Muscle of arm (tissue), 12 donors: Measurements from ENCODE around the gene SHOC2. TPM values are rescaled to one million over a fixed set of nuclear protein-coding genes. Genes with fewer than 3 reads are reported as not detected.
"Not testable (repeated sequence)": the region's sequence is repeated elsewhere in the genome, so short reads cannot be mapped to it uniquely, and the experiment has no call there.

ENCODE experiments used
- DNase-seq: peaks from one replicate; pipeline ENCODE4 v3.0.0-alpha.2; 2013
- polyA plus RNA-seq, 12 donors: library from polyadenylated mRNA; unstranded; fragments of 120-200 nt; gene quantifications; one replicate each; pipeline ENCODE4 v1.2.1, GENCODE V29; 2013; ENCODE audit not compliant: insufficient read length in 12 of 12

The SHOC2 gene
- polyA plus RNA-seq, 12 donors: 30.6 to 37.7 (median 35.5) TPM; not detected in 1

DNA sequence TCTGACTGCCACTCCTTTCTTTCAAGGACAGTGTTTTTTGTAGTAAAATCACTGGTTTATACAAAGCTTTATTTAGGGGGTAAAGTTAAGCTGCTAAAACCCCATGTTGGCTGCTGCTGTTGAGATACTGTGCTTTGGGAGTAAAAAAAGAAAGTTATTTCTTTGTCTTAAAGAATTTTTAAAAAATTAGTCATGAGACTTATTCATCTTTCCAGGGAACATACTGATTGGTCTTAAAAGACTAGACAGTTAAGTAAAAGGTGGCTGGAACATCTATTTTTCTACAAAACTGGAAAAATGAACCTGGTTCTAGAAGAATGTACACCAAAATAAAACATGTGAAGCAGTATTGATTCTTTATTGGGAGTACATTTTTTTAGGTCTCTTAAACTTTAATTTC lies 21.0 kb upstream of the SHOC2 start:
- DNase-seq: no peak

GRCh38 chr10:110900983-110901382 lies 18.4 kb upstream of the SHOC2 start:
- no peak for DNase-seq

DNA sequence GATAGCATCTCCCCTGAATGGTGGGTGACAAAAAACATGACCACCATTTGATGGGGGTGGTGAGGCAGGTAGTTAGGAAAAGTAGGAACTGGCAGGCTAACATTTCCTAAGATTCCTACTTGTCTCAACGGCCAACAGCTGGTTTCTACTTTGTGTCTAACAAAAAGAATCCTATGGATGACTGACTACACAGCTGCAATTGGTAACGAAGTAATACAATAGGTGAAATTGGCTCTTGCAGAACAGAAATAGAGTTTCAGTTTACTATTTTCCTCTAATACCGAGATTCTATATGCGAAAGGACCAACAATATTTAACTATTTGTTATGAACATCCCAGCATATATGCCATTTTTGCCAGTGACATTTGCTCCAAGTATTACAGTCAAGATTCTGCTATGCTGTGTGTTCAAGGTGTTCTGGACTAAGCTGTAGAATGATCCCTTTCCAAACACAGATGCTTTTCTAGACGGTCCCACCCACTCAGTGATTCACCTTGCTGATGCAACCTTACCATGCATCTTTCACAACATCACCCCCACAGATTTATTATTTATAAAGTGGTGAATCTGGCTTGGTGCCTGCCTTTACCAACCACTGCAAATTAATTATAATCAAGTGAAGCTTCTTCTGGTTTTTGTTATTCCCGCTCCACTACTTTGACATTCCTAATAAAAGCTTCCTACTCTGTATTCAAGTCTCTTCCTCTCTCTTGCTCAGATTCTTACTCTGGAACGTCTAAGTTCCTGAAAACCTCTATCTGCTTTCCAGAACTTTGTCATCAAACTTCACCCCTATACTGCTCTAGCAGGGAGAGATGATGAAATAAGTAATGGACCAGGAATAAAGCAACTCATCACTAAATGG lies 17.2 kb upstream of the SHOC2 start:
- no peak for DNase-seq

- no peak for DNase-seq
Measured at GRCh38 chr10:110903280-110904278, 15.8 kb upstream of the SHOC2 start.

DNA sequence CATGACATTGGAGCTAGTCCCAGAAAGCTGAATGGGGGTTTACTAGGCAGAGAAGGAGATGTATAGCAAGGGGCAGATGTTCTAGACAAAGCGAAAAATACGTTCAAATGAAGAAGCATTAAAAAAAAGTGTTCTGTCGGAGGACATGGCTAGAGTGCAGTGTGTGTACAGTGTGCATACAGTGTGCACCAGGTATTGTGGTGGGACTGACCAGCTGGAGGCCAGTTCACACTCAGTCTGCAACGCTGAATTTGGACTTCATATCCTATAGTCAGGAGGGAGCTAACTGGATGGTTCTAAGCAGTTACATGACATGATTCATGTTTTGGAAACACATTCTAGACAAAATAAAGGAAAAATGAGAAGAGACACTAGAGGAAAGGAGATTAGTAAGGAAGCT lies 9.3 kb upstream of the SHOC2 start:
- no peak for DNase-seq

DNA sequence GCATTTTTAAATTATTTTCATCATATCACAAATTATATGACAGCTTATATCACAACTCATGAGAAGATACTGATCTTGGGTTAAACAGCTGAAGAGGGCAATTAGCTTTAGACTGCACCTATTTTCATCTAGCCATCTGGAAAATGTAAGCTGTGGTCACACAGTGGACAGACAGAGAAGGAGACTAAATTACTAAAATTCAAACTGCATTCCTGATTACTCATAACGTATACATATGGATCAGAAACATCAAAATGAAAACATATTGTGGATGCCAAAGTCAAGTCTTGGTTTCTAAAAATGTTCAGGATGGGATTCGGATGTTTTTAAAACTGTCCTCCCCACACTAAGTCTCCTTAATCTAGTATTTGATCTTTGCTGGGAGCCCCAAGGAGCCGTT lies 7.0 kb upstream of the SHOC2 start:
- DNase-seq: no peak

GRCh38 chr10:110914431-110914830 lies 5.0 kb upstream of the SHOC2 start:
- no peak for DNase-seq

DNA sequence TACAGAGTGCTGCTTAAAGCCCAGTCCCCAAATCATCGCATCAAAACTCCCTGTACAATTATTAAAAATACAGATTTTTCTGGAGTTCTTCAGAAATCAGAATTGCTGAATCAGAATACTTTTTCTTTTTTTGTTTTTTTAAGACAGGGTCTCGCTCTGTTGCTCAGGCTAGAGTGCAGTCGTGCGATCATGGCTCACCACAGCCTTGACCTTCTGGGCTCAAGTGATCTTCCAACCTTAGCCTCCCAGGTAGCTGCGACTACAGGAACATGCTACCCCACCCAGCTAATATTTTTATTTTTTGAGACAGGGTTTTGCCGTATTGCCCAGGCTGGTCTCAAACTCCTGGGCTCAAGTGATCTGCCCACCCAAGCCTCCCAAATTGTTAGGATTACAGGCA lies 4.4 kb upstream of the SHOC2 start:
- no peak for DNase-seq

DNA sequence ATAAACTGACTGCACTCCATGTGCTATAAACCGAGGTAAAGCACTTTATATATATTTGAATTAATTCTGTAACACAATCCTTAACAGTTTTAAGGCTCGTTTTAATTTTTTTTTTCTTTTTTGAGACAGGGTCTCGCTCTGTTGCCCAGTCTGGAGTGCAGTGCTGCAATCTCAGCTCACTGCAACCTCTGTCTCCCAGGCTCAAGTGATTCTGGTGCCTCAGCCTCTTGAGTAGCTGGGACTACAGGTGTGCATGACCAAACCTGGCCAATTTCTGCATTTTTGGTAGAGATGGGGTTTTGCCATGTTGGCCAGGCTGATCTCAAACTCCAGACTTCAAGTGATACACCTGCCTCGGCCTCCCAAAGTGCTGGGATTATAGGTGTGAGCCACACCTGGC lies 3.8 kb upstream of the SHOC2 start:
- DNase-seq: not testable (repeated sequence)

DNA sequence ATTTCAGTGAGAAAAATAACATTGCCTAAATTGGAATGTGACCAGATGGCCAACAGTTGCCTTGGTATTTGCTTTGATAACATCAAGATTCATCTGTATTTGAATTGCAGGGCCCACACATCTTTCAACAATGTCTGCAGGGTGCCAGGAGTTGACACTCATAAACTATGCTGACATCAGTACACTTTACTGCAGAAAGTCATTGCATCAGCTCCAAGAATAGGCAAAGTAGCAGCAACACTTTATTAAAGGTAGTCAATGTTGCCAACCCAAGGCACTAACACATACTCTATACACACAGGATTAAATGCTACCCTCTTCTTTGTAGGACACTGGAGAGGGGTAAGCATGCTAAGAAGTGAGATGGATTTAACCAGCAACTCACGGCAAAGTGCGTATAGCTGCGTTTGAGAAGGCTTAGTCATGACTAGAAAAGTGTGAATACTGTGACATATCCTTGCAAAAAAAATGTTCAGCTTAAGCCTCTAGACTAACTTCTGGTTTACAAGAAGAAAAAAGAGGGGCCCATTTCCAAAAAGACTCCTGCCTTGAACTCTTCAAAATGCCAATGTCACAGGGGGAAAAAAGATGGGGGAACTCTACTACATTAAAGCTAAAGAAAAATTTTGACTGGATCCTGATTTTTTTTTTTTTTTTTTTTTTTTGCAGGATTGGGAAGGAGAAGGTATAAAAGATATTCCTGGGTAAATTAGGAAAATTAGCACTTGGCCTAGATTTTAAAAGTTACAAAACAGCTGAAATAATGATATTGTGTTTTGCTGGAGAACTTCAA lies 2.7 kb upstream of the SHOC2 start:
- DNase-seq: no peak

DNA sequence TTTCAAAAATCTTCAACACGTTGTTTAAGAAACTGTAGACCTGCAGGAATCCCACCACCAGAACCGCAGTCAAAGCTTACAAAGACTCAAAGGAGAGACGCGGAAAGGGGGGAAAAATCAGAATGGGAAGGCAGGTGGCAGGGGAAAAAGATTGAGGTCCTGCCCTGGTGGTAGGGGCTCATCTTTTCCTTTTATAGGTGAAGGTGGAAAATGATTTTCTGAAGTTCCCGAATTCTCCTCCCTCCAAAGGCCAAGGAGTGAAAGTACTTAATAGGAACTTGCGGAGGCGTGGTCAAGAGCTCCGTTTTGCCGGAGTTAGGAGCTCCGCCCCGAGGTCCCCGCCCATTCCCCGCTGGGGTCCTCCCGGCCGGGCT lies 1.1 kb upstream of the SHOC2 start:
- DNase-seq: peak; percentile 94

- DNase-seq: peak; percentile 99
Measured at GRCh38 chr10:110918643-110919348, 608 bp upstream of the SHOC2 start, which contains the start of gene BBIP1. BBIP1 (minus strand) TSS chr10:110919180; CDS start chr10:110918157, 1,023 bp downstream.

GRCh38 chr10:110919971-110920881 lies 822 bp downstream of the SHOC2 start:
- peak; percentile 54 for DNase-seq

GRCh38 chr10:110923856-110924493 lies 4.6 kb downstream of the SHOC2 start:
- no peak for DNase-seq

DNA sequence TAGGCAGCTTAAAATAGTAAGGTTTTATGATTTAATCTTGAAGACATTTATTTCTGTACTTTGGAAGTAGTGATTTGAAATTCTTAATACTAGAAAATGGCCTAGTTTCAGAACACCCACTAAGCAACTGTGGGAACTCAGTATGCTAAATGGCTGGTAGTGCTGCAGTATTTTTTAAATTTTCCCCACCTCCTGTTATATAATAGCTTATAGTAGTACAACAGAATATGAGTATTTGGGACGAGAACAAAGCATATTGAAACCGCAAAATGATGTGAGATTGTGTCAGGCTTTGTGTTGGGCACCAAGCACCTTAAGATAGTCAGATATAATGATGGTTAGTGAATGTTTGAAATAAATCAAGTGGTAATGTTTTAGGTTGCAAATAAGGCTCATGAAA lies 8.1 kb downstream of the SHOC2 start:
- DNase-seq: no peak

GRCh38 chr10:110931769-110932381 lies 12.5 kb downstream of the SHOC2 start:
- no peak for DNase-seq

DNA sequence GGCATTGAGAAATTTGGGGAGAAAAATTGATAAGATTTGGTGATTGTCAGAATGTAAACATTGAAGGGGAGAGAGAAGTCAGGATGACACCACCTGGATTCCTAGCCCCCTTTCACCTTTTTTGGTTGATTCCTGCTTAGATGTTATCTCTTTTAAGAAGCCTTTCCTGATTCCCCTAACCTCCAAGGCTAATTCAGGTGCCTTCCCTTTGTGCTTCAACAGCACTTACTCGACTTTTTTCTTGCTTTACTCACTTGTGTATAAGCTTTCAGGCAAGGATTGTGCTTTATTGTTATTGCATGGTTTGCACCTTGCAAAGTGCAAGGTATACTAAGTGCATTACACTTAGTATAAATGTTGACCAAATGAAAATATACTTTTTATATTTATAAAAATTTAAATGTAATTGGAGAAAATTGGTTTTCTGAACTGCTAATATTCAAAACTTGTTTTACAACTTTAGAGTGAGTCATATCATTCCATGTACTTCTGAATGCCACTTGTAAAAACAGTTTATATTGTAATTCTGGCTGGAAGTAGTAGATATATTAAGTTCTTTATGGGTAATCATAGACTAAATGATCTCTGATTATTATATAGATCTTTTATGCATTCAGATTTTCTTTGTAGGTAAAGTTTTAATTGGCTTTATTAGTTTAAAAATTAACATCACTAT lies 13.2 kb downstream of the SHOC2 start:
- DNase-seq: no peak

DNA sequence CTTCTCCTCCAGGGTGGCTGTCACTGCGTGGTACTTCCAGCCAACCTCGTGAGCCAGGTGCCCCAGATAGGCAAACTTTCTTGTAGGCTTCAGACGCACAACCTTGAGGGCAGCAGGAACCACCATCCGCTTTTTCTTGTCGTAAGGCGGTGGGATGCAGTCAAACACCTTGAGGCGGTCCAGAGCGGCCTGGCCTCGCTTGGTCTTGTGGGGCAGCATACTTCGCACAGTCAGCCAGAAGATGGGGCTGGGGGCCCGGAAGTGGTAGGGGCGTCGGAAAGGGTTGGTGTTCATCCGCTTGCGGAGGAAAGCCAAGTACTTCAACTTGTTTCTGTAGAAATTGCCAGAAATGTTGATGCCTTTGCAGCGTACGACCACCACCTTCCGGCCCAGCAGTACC lies 17.4 kb downstream of the SHOC2 start:
- DNase-seq: no peak
